Measurements from ENCODE around the gene FRA10AC1. TPM values are rescaled to one million over a fixed set of nuclear protein-coding genes. Genes with fewer than 3 reads are reported as not detected.
A peak's percentile ranks its signal among the peaks of the same experiment; 100 is the strongest.
"Not testable (repeated sequence)": the region's sequence is repeated elsewhere in the genome, so short reads cannot be mapped to it uniquely, and the experiment has no call there.

The FRA10AC1 gene
- total RNA-seq, 1 experiment from 2014 or later, result 10.4 TPM

DNA sequence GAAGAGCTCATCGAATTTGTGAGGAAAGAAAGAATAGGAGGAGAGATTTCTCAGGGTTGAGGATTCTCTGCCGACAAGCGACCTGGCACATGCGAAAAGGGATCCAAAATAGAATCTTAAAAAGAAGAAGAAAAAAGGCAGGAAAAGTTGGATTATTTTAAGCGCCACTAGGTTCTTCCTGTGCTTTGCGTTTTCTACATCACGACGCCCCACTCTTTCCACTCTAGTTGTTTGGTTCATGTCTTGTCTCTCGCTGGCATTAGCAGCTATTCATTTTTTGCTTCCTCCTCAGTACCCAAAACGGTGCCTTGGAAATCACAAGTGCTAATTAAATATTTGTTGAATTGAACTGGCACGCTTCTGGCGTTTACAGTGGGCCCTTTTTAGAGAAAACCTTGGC is 674 bp upstream of the FRA10AC1 start:
- H3K27me3 ChIP-seq (ENCODE audit: insufficient read depth, low read depth), result no peaks in the 10 kb centered on the region
- H3K36me3 ChIP-seq (ENCODE audit: low read depth), result 0 out of 2 replicates have a peak, but pooled peaks cover 9% of the 10 kb centered on the region
- H3K27ac ChIP-seq, result peak overlapping the region; percentile 59
- DNase-seq, result no peak
- no peaks in the 10 kb centered on the region for H4K20me1 ChIP-seq (ENCODE audit: insufficient read depth)
- peaks cover 10% of the 10 kb centered on the region; the same call in 1 of the 2 replicates for H3K79me2 ChIP-seq (ENCODE audit: low read depth)
- H3K9me2 ChIP-seq (ENCODE audit: insufficient read depth), result no peaks in the 10 kb centered on the region
- peak overlapping the region; percentile 97 for H2AFZ ChIP-seq
- ChIA-PET POLR2A (ENCODE audit: unreplicated experiment) (interaction anchor here (0.5 to 0.6 kb wide), 3 partner anchors 20 to 100 kb away, joined by 3 to 7 read pairs (median 4); no protein-coding TSS in a partner anchor), CTCF (interaction anchor here (0.6 to 1.1 kb wide), 3 partner anchors 19 to 95 kb away, joined by 3 to 18 read pairs (median 6); no protein-coding TSS in a partner anchor)
- BruUV-seq (replicated peaks), result no TSS peak
- H3F3A ChIP-seq (ENCODE audit: insufficient read depth, low read depth), result peaks cover 6% of the 10 kb centered on the region; the same call in 1 of the 2 replicates
- TF ChIP-seq, protein P1, sequence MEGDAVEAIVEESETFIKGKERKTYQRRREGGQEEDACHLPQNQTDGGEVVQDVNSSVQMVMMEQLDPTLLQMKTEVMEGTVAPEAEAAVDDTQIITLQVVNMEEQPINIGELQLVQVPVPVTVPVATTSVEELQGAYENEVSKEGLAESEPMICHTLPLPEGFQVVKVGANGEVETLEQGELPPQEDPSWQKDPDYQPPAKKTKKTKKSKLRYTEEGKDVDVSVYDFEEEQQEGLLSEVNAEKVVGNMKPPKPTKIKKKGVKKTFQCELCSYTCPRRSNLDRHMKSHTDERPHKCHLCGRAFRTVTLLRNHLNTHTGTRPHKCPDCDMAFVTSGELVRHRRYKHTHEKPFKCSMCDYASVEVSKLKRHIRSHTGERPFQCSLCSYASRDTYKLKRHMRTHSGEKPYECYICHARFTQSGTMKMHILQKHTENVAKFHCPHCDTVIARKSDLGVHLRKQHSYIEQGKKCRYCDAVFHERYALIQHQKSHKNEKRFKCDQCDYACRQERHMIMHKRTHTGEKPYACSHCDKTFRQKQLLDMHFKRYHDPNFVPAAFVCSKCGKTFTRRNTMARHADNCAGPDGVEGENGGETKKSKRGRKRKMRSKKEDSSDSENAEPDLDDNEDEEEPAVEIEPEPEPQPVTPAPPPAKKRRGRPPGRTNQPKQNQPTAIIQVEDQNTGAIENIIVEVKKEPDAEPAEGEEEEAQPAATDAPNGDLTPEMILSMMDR (conservative IDR thresholded peaks at IDR 0.05), result no peak
- TF ChIP-seq EZH2 (IDR thresholded peaks at IDR 0.05; ENCODE audit: low read depth), result no peak
- no peaks in the 10 kb centered on the region for H3K9me3 ChIP-seq (ENCODE audit: insufficient read depth, low read depth)
- intact Hi-C loops (cut with micrococcal nuclease; ENCODE audit: unreplicated experiment), result loop anchor here (5.0 kb wide), 1 partner anchor 44 kb away; no protein-coding TSS in a partner anchor
- 0 out of 2 replicates have a peak, but pooled peaks cover 10% of the 10 kb centered on the region for H3K4me1 ChIP-seq (replicated peaks; ENCODE audit: insufficient read depth)
- peak overlapping the region; percentile 77 for H3K4me3 ChIP-seq
- peak overlapping the region; percentile 90 for H3K4me2 ChIP-seq

DNA sequence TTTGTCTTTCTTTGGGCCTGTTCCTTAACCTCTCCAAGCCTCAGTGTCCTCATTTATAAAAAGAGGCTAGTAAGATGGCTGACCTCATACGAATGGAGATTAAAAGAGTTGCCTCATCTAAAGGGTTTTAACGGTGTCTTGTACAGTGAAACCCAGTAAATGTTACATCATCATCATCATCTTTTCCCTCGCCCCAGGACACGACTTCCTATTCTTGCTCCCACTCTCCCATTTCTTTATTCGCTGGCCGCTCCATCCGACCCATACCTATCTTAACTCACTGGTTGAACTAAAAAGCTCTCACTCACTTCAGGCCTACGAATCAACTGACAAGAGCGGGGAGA is 554 bp downstream of the FRA10AC1 start:
- Histone ChIP-seq H3K4me3 (peak overlapping the region; percentile 77), H3K27me3 (ENCODE audit: insufficient read depth, low read depth) (no peaks in the 10 kb centered on the region), H3K4me1 (replicated peaks; ENCODE audit: insufficient read depth) (0 out of 2 replicates have a peak, but pooled peaks cover 10% of the 10 kb centered on the region), H3K9me2 (ENCODE audit: insufficient read depth) (no peaks in the 10 kb centered on the region), H3K9me3 (ENCODE audit: insufficient read depth, low read depth) (no peaks in the 10 kb centered on the region), H4K20me1 (ENCODE audit: insufficient read depth) (no peaks in the 10 kb centered on the region), H3K36me3 (ENCODE audit: low read depth) (peaks cover 15% of the 10 kb centered on the region; the same call in 1 of the 2 replicates), H3K4me2 (peak overlapping the region; percentile 90), H3K27ac (peak overlapping the region; percentile 84), H3K79me2 (ENCODE audit: low read depth) (peaks cover 10% of the 10 kb centered on the region; the same call in 1 of the 2 replicates), H3F3A (ENCODE audit: insufficient read depth, low read depth) (peaks cover 6% of the 10 kb centered on the region; the same call in 1 of the 2 replicates), H2AFZ (peak overlapping the region; percentile 97)
- TF ChIP-seq, protein P1 (conservative IDR thresholded peaks at IDR 0.05), result no peak
- no peak for TF ChIP-seq EZH2 (IDR thresholded peaks at IDR 0.05; ENCODE audit: low read depth)
- ChIA-PET CTCF (interaction anchor here (0.7 to 2.0 kb wide), 2 partner anchors 114 to 1155 kb away, joined by 7 to 17 read pairs; no protein-coding TSS in a partner anchor), POLR2A (ENCODE audit: unreplicated experiment) (no interaction called here)
- DNase-seq, result no peak
- intact Hi-C loops (cut with micrococcal nuclease; ENCODE audit: unreplicated experiment), result loop anchor here (1.0 to 5.0 kb wide), 2 partner anchors 45 to 114 kb away; no protein-coding TSS in a partner anchor
- TSS peak; percentile 59 for BruUV-seq (replicated peaks)

DNA sequence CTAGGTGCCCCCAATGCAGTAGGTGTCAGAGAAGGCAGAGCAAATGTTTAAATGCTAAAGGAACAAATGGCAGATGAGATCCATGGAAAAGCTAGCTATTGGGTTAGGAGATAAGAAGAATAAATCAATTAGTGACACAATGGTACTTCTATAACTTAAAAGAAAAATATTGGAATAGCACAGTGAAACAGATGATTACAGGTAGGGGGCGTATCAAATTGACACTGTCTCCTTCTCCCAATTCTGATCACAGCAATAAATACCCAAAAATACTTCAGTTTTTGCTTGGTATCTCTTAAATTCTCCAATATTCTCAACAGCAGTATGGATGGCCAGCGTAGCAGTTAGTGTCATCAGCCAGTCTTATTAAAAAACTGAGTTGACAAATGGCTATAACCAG is 5.2 kb downstream of the FRA10AC1 start:
- H3K9me3 ChIP-seq (ENCODE audit: insufficient read depth, low read depth), result no peaks in the 10 kb centered on the region
- CTCF ChIA-PET, result no interaction called here
- TF ChIP-seq, protein P1 (conservative IDR thresholded peaks at IDR 0.05), result peak; percentile 39; the same call in 1 of the 2 replicates
- TF ChIP-seq EZH2 (IDR thresholded peaks at IDR 0.05; ENCODE audit: low read depth), result no peak
- H4K20me1 ChIP-seq (ENCODE audit: insufficient read depth), result no peaks in the 10 kb centered on the region
- H3K27me3 ChIP-seq (ENCODE audit: insufficient read depth, low read depth), result no peaks in the 10 kb centered on the region
- intact Hi-C loops (cut with micrococcal nuclease; ENCODE audit: unreplicated experiment), result no loop called here
- peaks cover 20% of the 10 kb centered on the region; the same call in 1 of the 2 replicates for H3K36me3 ChIP-seq (ENCODE audit: low read depth)
- H3F3A ChIP-seq (ENCODE audit: insufficient read depth, low read depth), result peaks cover 6% of the 10 kb centered on the region; the same call in 1 of the 2 replicates
- H3K27ac ChIP-seq, result no peak overlapping the region
- H3K4me1 ChIP-seq (replicated peaks; ENCODE audit: insufficient read depth), result 0 out of 2 replicates have a peak, but pooled peaks cover 10% of the 10 kb centered on the region
- POLR2A ChIA-PET (ENCODE audit: unreplicated experiment), result no interaction called here
- no peak overlapping the region for H3K4me2 ChIP-seq
- no TSS peak for BruUV-seq (replicated peaks)
- DNase-seq, result no peak
- H3K9me2 ChIP-seq (ENCODE audit: insufficient read depth), result no peaks in the 10 kb centered on the region
- no peak overlapping the region for H2AFZ ChIP-seq
- H3K79me2 ChIP-seq (ENCODE audit: low read depth), result peaks cover 10% of the 10 kb centered on the region; the same call in 1 of the 2 replicates
- H3K4me3 ChIP-seq, result no peak overlapping the region

DNA sequence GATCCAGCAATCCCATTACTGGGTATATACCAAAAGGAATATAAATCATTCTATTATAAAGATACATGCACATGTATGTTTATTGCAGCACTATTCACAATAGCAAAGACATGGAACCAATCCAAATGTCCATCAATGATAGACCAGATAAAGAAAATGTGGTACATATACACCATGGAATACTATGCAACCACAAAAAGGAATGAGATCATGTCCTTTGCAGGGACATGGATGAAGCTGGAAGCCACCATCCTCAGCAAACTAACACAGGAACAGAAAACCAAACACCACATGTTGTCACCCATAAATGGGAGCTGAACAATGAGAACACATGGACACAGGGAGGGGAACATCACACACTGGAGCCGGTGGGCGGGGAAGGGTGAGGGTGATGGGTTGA is 5.8 kb downstream of the FRA10AC1 start:
- H3K79me2 ChIP-seq (ENCODE audit: low read depth); H3K9me3 ChIP-seq (ENCODE audit: insufficient read depth, low read depth); H3F3A ChIP-seq (ENCODE audit: insufficient read depth, low read depth); H3K9me2 ChIP-seq (ENCODE audit: insufficient read depth); CTCF ChIA-PET; H3K4me1 ChIP-seq (replicated peaks; ENCODE audit: insufficient read depth); H2AFZ ChIP-seq; H3K4me2 ChIP-seq; DNase-seq; H4K20me1 ChIP-seq (ENCODE audit: insufficient read depth); BruUV-seq (replicated peaks); H3K27me3 ChIP-seq (ENCODE audit: insufficient read depth, low read depth); H3K4me3 ChIP-seq; POLR2A ChIA-PET (ENCODE audit: unreplicated experiment); H3K27ac ChIP-seq; intact Hi-C loops (cut with micrococcal nuclease; ENCODE audit: unreplicated experiment): not testable (repeated sequence)
- H3K36me3 ChIP-seq (ENCODE audit: low read depth), result peaks cover 20% of the 10 kb centered on the region; the same call in 1 of the 2 replicates

All from PC-9 (cell line).